AG04450 (cell line): ENCODE measurements around the gene SFXN5. TPM values are rescaled to one million over a fixed set of nuclear protein-coding genes. Genes with fewer than 3 reads are reported as not detected.

Experiments used
- CTCF ChIA-PET: fragments of 300-600, 350-600 bp; formaldehyde crosslinking; extraction: SDS; loops from one replicate; lab custom pipeline; 2022; ENCODE audit warnings: antibody characterized with exemption, inconsistent platforms; lab: Charles Lee
- POLR2A ChIA-PET: fragments of 350-600 bp; formaldehyde crosslinking; extraction: SDS; loops from one replicate; lab custom pipeline; 2021; ENCODE audit warnings: antibody characterized with exemption, inconsistent platforms; lab: Yijun Ruan, JAX
- DNase-seq: peaks from one replicate; pipeline ENCODE4 v3.0.0-alpha.2; 2011; ENCODE audit warnings: low read depth, low spot score
- H3K27ac ChIP-seq: one replicate; pipeline ENCODE4 v1.5.1; 2012; ENCODE audit warnings: low read depth, low read length, control low read depth
- H3K27me3 ChIP-seq: one replicate; pipeline ENCODE4 v1.6.0; 2012; ENCODE audit warnings: low read length; ENCODE audit not compliant: control insufficient read depth, insufficient read depth
- H3K4me3 ChIP-seq: 2 replicates; pipeline ENCODE4 v1.5.1; 2011; ENCODE audit warnings: mild to moderate bottlenecking, low read depth, low read length, control low read depth
- H3K9me3 ChIP-seq: 2 replicates; pipeline ENCODE4 v1.5.1; 2012; ENCODE audit warnings: low read length; ENCODE audit not compliant: control insufficient read depth, insufficient read depth
- polyA plus RNA-seq: library from polyadenylated mRNA; depleted of rRNA; stranded (reverse); fragments of >200 nt; gene quantifications from 2 replicates; pipeline ENCODE4 v1.2.3, GENCODE V29; 2011
- TF ChIP-seq, protein P1 (sequence below): IDR thresholded peaks from 2 replicates; pipeline ENCODE4 v1.5.1; 2011; ENCODE audit warnings: low read depth, low read length, control low read depth, inconsistent platforms

The SFXN5 gene
- polyA plus RNA-seq, 1 experiment: 11.8 TPM

DNA sequence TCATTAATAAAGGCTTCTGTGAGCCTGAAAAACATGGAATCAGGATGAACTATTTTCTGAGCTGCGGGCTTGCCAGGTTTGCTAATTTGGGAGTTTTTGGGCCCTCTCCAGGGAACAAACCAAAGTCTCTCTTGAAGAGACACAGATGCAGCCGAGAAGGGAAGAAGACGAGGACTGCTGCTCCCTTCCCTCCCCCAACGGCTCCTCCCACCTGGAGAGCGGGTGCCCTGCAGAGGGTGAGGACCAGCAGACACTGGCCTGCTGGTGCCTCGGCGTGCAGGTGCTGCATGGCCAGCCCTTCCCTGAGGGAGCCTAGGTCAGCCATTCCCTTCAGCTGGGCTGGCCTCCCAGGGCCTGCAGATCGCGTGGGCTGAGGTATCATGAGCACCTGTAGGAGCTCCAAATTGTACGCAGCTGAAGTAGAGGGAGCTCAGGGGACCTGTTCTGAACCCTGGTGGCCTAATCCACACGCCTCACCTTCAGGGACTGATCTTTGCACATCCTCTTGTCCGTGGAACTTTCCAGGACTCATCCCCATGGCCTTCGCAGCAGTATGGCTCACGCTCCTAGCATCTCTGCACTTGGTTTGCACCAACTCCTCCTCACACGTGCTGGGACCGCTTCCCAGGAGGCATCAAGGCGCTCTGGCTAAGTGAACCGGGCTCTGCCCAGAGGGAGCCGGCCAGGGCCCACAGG lies 134.7 kb downstream of the SFXN5 start:
- Histone ChIP-seq H3K9me3 (no peaks in the 10 kb centered on the region), H3K4me3 (no peak overlapping the region), H3K27ac (no peak overlapping the region), H3K27me3 (no peaks in the 10 kb centered on the region)
- CTCF ChIA-PET: interaction anchor here (1.3 kb wide), 1 partner anchor 37 kb away, joined by 3 read pairs; no protein-coding TSS in a partner anchor
- TF ChIP-seq, protein P1, sequence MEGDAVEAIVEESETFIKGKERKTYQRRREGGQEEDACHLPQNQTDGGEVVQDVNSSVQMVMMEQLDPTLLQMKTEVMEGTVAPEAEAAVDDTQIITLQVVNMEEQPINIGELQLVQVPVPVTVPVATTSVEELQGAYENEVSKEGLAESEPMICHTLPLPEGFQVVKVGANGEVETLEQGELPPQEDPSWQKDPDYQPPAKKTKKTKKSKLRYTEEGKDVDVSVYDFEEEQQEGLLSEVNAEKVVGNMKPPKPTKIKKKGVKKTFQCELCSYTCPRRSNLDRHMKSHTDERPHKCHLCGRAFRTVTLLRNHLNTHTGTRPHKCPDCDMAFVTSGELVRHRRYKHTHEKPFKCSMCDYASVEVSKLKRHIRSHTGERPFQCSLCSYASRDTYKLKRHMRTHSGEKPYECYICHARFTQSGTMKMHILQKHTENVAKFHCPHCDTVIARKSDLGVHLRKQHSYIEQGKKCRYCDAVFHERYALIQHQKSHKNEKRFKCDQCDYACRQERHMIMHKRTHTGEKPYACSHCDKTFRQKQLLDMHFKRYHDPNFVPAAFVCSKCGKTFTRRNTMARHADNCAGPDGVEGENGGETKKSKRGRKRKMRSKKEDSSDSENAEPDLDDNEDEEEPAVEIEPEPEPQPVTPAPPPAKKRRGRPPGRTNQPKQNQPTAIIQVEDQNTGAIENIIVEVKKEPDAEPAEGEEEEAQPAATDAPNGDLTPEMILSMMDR: no peak
- POLR2A ChIA-PET: no interaction called here
- no peak for DNase-seq

DNA sequence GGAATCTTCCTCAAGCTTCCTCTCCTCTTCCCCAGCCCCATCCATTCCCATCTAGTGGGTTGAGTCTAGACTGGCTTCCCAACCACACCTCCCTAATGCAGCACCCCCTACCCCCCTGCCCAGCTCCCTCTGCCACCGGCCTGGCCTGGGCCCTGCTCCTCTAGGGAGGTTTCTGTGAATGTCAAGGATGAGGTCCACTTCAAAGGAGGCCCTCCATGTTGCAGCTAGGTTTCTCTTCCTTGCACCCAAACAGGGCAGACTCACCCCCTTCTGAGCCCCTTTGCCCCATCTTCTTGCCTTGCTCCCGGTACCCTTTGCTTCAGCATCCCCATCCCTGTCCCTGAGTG lies 135.9 kb downstream of the SFXN5 start:
- TF ChIP-seq, protein P1: no peak
- H3K27me3 ChIP-seq: peaks cover under 1% of the 10 kb centered on the region
- DNase-seq: no peak
- no peak overlapping the region for H3K4me3 ChIP-seq
- H3K27ac ChIP-seq: no peak overlapping the region
- ChIA-PET CTCF (interaction anchor here (0.7 to 1.3 kb wide), 3 partner anchors 42 to 241 kb away, joined by 3 to 4 read pairs (median 3); no protein-coding TSS in a partner anchor), POLR2A (no interaction called here)
- H3K9me3 ChIP-seq: no peaks in the 10 kb centered on the region

DNA sequence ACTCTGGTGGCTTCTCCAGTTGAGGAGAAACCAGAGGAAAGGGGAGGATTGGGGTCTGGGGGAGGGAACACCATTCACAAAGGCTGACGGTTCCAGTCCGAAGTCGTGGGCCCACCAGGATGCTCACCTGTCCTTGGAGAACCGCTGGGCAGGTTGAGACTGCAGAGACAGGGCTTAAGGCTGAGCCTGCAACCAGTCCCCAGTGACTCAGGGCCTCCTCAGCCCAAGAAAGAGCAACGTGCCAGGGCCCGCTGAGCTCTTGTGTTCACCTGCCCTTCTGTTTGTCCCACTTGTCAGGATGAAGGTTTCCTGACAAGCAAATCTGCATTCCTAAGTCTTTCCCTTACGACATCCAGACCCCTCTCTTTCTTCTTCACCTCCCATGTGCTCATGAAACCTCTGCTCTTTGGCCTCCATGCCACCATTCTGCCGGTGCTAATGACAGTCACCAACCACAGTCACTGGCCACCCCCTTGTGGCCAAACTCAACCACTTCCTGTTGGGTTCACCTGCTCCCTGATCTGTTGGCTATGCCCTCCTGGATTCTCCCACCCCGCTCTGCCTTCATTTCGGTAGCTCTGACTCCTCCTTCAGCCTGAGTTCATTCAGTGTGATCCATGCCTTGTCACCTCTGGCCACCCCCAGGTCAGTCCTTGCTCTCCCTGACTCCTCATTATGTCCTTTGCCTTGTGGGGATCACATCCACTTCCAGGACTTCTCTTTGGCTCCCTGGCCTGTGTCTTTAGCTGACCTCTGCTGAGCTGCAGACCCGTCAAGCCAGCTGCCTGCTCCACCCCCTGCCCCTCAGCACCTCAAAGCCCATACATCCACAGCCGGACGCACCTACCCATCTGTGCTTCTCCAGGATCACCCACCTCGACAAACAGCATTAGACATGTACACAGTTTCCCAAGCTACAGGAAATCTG lies 136.6 kb downstream of the SFXN5 start:
- H3K27ac ChIP-seq: no peak overlapping the region
- no peak for DNase-seq
- no peaks in the 10 kb centered on the region for H3K9me3 ChIP-seq
- ChIA-PET CTCF (interaction anchor here (0.7 to 1.3 kb wide), 3 partner anchors 42 to 242 kb away, joined by 3 to 4 read pairs (median 3); no protein-coding TSS in a partner anchor), POLR2A (no interaction called here)
- TF ChIP-seq, protein P1: no peak
- no peak overlapping the region for H3K4me3 ChIP-seq
- peaks cover 7% of the 10 kb centered on the region for H3K27me3 ChIP-seq

DNA sequence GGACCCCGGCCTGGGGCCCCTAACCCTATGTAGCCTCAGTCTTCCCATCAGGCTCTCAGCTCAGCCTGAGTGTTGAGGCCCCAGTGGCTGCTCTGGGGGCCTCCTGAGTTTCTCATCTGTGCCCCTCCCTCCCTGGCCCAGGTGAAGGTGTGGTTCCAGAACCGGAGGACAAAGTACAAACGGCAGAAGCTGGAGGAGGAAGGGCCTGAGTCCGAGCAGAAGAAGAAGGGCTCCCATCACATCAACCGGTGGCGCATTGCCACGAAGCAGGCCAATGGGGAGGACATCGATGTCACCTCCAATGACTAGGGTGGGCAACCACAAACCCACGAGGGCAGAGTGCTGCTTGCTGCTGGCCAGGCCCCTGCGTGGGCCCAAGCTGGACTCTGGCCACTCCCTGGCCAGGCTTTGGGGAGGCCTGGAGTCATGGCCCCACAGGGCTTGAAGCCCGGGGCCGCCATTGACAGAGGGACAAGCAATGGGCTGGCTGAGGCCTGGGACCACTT lies 137.8 kb downstream of the SFXN5 start:
- no peak for DNase-seq
- H3K4me3 ChIP-seq: no peak overlapping the region
- TF ChIP-seq, protein P1: no peak
- ChIA-PET POLR2A (no interaction called here), CTCF (no interaction called here)
- H3K9me3 ChIP-seq: no peaks in the 10 kb centered on the region
- no peak overlapping the region for H3K27ac ChIP-seq
- peaks cover 19% of the 10 kb centered on the region for H3K27me3 ChIP-seq
